NCI-H510A (cell line): ENCODE results near the gene GATAD2A.

Experiments used
- DNase-seq: peaks from one replicate; lab custom pipeline; 2025; lab: John Stamatoyannopoulos, UW

The GATAD2A gene

GRCh38 chr19:19505669-19506326 is 100.3 kb downstream of the GATAD2A start:
- no peak for DNase-seq

- no peak for DNase-seq
Measured at GRCh38 chr19:19506592-19506991, 101.1 kb downstream of the GATAD2A start.

- no peak for DNase-seq
Measured at GRCh38 chr19:19507354-19507753, 101.9 kb downstream of the GATAD2A start.

GRCh38 chr19:19508217-19508616 is 102.7 kb downstream of the GATAD2A start:
- no peak for DNase-seq

GRCh38 chr19:19510432-19510831 is 105.0 kb downstream of the GATAD2A start:
- DNase-seq = no peak

- DNase-seq = no peak
Measured at GRCh38 chr19:19513682-19514081, 108.2 kb downstream of the GATAD2A start.

- no peak for DNase-seq
Measured at GRCh38 chr19:19514215-19514657, 108.8 kb downstream of the GATAD2A start.

- no peak for DNase-seq
Measured at GRCh38 chr19:19514881-19515641, 109.6 kb downstream of the GATAD2A start, which contains the start of gene TSSK6. TSSK6 (minus strand) TSS chr19:19515548; CDS start chr19:19515427, 121 bp downstream.

GRCh38 chr19:19515642-19516519 is 110.4 kb downstream of the GATAD2A start, which contains the start of gene NDUFA13:
NDUFA13 (plus strand) TSS chr19:19516225; CDS start chr19:19516239, 14 bp downstream.
- peak; percentile 80 for DNase-seq

GRCh38 chr19:19517235-19517619 is 111.8 kb downstream of the GATAD2A start:
- DNase-seq = no peak

GRCh38 chr19:19520989-19521388 is 115.5 kb downstream of the GATAD2A start:
- no peak for DNase-seq

- DNase-seq = no peak
Measured at GRCh38 chr19:19523177-19523576, 117.7 kb downstream of the GATAD2A start.

GRCh38 chr19:19524053-19524452 is 118.6 kb downstream of the GATAD2A start:
- no peak for DNase-seq

GRCh38 chr19:19525611-19526380 is 120.3 kb downstream of the GATAD2A start:
- no peak for DNase-seq

GRCh38 chr19:19526581-19527370 is 121.3 kb downstream of the GATAD2A start:
- no peak for DNase-seq

GRCh38 chr19:19527371-19527656 is 121.8 kb downstream of the GATAD2A start:
- DNase-seq = no peak

GRCh38 chr19:19527674-19528625 is 122.5 kb downstream of the GATAD2A start:
- DNase-seq = no peak

- no peak for DNase-seq
Measured at GRCh38 chr19:19528721-19529490, 123.4 kb downstream of the GATAD2A start, which contains the start of gene YJEFN3. YJEFN3 (plus strand) TSS chr19:19528911; CDS start chr19:19528933, 22 bp downstream.
